NCI-H524 treated with DMSO at 0.1 percent for 48 hours (cell line): Measurements from ENCODE around the gene BCAR3.

Experiments
- DNase-seq: peaks from one replicate; lab custom pipeline; 2025; lab: John Stamatoyannopoulos, UW

Gene BCAR3

DNA sequence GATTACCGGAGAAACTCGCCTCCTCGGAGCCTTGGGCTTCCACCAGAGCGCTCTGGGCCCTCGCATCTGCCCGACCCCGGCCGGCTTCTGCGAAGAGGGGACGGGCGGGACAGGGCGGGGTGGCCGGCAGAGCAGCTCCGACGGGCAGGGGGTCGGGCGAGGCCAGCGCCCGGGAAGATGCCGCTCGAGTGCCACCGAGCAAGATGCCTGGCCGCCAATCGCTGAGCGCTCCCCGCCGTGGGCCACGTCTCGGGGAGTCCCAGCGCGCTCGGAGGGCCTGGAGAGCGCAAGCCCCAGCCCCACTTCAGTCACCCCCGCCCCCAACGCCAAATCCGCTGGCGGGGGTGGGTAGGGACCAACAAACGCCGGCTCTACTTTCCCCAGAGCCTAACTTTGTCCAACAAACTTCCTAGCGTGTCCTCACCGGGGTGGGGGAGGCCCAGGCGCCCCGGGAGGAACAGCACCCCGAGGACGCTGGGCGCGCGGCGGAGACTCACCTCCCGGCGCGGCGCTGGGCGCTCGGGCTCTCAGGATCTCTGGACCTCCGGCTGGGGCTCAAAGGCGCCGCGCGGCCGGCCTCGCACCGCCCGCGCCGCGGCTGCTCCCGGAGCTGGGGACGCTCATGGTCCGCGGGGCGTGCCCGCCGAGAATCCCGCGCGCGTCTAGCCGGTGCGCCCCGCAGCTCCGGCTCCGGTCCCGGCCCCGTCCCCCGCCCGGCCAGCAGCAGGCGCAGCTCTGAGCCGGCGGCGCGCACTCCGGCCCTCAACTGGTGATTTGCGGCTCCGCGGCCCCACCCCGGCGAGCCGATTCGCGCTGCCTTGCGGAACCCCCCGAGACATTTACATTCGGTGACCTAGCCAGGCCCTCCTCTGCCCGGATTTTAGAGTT is at the start of gene BCAR3:
BCAR3 (minus strand) TSS at position 737 of the 888 bp plus-strand sequence. CDS start 6,907 bp downstream, outside the sequence.
- DNase-seq = no peak

- no peak for DNase-seq
Measured at GRCh38 chr1:93730621-93731020, 49.0 kb upstream of the BCAR3 start.

DNA sequence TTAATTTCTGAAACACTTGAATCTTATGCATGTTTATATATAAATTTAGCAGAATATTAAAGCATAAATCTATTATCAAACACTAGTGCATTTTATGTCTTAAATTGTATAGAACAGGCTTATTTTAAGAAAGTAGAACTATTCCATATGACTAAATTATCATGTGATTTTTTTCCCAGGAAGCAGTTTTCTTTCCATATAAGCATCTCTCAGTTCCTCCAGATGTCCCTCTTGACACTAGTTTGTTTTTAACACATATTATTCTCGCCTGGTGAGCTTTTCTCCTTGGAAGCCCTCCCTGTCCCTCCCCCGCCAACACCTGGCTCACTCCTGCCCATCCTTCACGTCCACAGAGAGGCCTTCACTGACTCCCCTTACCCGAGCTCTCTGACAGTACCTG is 48.3 kb upstream of the BCAR3 start:
- peak; percentile 23 for DNase-seq

GRCh38 chr1:93729502-93729901 is 47.9 kb upstream of the BCAR3 start:
- no peak for DNase-seq

GRCh38 chr1:93728480-93729131 is 47.0 kb upstream of the BCAR3 start:
- peak; percentile 42 for DNase-seq

DNA sequence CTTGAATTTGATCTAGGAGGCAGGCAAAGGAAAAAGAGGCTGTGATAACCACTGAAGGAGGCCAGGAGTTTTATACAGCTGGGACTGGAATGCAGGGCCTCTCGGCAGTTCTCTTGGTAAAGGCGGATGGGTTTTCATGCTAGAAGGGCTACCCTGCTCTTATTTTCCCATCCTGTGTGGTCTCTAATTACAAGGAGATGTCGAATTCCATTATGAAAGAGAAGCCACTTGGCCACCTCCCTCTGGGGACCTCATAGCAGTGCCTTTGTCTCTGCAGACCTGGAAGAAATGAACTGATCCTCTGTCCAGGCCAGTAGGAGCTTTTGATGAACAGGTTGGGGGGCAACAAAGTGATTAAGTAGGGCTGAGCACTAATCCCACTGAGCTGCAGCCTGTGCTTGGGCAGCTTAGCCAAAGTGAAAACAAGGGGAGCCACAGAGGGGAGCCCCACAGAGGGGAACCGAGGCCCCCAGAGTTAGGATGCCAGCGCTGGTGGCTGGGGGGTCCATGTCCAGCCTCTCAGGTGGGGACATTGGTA is 42.2 kb upstream of the BCAR3 start:
- no peak for DNase-seq

DNA sequence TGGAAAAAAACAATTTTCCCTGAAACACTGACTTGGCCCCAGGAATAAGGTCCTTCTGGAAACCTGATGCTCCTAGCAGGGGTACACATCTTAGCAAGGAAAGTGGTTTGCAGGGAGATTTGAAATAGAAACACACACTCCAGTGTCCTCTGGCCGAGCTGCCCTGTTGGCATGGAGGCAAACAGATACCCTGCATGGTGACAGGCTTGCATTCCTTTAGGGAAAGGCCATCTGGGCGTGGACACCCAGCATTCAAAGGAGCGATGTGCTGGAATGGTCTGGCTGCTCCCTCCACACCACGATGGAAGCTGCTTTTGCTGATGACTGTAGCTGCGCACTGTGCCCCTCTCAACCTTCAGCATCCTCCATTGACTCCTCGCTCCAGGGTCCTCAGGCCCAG is 41.5 kb upstream of the BCAR3 start:
- DNase-seq = no peak

GRCh38 chr1:93722081-93723031 is 40.7 kb upstream of the BCAR3 start:
- DNase-seq = no peak

DNA sequence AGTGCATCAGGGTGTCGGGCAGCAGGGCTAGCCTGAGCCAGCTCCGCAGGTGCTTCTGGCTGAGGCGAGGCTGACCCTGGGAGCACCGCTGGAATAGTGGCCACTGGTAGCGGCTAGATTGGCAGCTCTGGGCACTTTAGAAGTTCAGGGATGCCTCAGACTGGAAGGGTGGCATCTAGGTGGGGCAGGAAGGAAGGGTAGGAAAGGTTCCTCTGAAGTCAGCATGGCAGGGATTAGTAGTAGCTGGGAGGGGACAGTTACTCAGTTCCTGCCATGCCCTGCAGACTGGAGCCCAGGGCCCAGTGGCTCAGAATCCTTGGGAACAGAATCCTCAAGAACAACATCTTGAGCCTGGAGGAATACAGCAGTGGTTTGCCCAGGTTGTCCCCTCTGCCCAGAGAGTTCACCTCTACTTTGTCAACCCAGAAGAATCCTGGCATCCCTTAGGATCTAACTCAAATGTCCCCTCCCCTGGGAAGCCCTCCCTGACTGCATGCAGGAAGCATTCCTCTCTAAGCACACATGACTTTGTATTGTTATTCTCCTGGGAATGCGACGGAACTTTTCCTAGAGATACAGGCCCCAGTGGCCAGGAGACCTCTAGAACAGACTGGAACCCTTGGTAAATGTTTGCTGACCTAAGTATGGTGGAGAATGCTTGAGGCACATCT is 39.5 kb upstream of the BCAR3 start:
- no peak for DNase-seq

- no peak for DNase-seq
Measured at GRCh38 chr1:93717640-93718039, 36.0 kb upstream of the BCAR3 start.

GRCh38 chr1:93716941-93717368 is 35.3 kb upstream of the BCAR3 start:
- no peak for DNase-seq

DNA sequence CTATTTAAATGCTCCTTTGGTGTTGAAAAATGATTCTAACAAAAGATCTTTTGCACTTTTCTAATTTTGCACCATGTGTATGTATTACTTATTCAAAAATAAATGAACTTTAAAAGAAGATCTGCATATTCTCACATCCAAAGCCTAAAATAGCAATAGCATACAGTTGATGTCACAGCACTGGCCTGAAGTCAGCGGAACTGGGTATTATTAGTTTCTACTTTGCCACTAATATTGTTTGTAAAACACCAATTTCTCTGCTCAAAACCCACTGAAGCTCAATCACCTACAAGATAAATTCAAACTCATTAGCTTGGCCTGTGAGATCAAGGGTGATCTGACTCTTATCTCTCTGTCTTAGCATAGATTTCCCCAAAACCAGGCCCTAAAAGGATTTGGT is 34.5 kb upstream of the BCAR3 start:
- DNase-seq = no peak

GRCh38 chr1:93715529-93716126 is 34.0 kb upstream of the BCAR3 start:
- peak; percentile 93 for DNase-seq

GRCh38 chr1:93714356-93714755 is 32.7 kb upstream of the BCAR3 start:
- no peak for DNase-seq

- DNase-seq = no peak
Measured at GRCh38 chr1:93713341-93713740, 31.7 kb upstream of the BCAR3 start.

- DNase-seq = no peak
Measured at GRCh38 chr1:93712741-93713140, 31.1 kb upstream of the BCAR3 start.

DNA sequence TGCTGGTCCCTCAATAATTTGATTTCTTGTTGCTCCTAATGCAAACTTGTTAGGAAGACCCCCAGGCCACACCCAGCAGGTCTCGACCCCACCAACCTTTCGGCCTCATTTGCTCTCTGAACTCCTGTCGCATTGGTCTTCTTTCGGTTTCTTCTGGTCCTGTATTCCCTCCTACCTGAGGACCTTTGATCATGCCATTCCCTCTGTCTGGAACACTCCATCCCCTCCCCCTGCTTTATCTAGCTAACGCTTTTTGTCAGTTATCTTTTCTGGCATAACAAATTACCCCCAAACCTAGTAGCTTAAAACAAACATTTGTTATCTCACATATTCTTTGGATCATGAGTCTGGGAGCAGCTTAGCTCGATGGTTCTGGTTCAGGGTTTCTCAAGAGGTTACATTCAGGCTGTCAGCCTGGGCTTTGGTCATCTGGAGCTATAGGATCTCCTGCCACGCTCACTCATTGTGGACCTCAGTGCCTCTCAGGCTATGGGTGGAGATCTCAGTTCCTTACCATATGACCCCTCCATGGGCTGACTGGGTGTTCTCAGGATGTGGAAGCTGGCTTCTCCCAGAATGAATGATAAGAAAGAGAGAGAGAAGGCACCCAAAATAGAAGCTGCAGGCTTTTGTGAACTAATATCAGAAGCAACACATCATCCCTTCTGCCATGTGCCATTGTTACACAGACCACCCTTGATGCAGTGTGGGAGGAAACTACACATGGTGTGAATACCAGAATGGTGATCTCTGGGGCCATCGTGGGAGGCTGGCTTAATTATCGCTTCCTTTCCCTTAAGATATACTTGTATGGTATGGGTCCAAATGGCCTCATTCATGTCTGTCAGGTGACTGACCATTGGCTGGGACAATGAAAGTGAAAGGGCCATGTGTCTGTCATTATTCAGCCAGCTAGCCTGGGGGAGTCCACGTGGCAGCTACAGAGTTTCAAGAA is 29.1 kb upstream of the BCAR3 start:
- DNase-seq = no peak

DNA sequence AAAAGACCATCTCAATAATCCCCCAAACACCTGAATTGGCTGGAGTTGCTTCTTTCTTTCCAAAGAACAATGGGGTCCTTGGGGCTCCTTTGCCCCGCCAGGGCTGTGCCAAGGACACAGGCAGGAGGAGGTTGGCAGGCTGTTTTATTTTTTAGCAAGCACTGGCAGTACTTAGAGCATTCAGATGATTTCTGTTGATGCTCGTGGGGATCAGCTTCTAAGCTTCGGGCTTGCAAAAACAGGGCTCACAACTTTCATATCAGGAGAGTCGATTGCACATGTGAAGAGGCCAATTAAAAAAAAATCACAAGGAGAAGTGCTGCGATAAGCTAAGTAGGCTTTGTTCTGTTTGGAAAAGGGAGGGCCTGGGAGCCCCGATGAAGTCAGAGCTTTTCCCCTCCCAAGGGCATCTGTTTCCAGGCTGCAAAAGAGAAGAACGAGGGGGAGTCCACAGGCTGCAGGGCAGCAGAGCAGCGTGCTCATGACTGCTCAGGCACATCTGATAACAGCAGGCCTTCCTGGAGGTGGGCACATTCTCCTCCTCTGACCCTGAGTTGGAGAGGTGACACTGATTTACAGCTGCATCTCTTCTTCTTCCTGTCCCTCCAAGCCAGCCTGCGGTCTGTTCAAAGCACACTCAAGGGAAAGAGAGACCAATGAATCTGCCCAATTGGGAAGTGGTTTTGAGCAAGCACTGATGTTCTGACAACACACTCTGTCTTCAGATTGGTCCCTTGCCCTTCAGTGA is 27.3 kb upstream of the BCAR3 start:
- peak; percentile 88 for DNase-seq

DNA sequence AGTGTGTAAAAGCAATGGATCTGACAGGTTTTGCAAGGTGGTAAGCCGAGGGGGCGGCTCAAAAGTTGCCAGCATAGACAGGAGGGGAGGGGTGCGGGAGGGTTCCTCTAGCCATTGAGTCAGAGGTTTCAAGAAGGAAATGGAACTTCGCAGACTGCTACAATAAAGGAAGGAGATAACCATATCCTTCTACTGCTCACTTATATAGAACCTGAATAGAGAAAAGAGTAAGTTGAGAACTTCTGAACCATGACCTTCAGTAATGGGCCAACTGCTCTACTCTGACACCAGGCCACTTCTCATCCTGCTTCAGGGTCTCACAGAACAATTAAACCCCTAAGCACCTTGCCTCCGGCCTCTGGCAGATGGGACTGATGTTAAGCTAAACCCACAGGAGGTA is 26.3 kb upstream of the BCAR3 start:
- DNase-seq = no peak
